ENCODE measurements around the gene RHBDD1.

DNA sequence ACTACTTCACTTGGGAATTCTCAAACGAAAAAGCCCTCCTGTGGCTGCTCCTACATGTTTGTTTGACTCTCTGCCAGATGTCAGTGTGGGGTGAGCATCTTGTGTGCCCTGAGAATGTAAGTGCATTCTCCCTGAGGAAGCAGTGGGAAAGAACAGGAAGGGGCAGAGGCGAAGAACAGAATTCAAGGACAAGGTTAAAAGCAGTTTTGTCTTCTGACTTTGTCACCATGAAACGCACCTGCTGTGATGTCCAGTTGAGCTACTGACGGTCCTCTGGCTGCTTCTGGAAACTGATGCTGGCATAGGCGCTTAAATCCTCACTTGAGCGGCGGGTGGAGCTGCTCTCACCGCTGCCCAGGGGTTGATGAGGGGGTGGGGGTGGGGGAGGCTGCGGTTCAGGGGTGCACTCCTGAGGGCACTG lies 41.1 kb upstream of the RHBDD1 start:
- TF ChIP-seq, protein P1, sequence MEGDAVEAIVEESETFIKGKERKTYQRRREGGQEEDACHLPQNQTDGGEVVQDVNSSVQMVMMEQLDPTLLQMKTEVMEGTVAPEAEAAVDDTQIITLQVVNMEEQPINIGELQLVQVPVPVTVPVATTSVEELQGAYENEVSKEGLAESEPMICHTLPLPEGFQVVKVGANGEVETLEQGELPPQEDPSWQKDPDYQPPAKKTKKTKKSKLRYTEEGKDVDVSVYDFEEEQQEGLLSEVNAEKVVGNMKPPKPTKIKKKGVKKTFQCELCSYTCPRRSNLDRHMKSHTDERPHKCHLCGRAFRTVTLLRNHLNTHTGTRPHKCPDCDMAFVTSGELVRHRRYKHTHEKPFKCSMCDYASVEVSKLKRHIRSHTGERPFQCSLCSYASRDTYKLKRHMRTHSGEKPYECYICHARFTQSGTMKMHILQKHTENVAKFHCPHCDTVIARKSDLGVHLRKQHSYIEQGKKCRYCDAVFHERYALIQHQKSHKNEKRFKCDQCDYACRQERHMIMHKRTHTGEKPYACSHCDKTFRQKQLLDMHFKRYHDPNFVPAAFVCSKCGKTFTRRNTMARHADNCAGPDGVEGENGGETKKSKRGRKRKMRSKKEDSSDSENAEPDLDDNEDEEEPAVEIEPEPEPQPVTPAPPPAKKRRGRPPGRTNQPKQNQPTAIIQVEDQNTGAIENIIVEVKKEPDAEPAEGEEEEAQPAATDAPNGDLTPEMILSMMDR (IDR thresholded peaks at IDR 0.05; ENCODE audit: insufficient read depth, low read depth, low read length) = no peak
- TF ChIP-seq EZH2 (IDR thresholded peaks at IDR 0.05; ENCODE audit: insufficient read depth, low read length) = no peak
